K562 (cell line): ENCODE measurements around the gene TCIRG1.
"Not testable (repeated sequence)": the region's sequence is repeated elsewhere in the genome, so short reads cannot be mapped to it uniquely, and the experiment has no call there.

Experiments
- EZH2 ChIP-seq: IDR thresholded peaks from 2 replicates; pipeline ENCODE4 v1.6.1; 2012; ENCODE audit warnings: low read depth, mild to moderate bottlenecking, inconsistent platforms, low read length, borderline replicate concordance
- KLF6 ChIP-seq: fragments of 250-450 bp; sonication (Bioruptor Pico); IDR thresholded peaks from 2 replicates; pipeline ENCODE4 v1.4.0; 2020; ENCODE audit warnings: mild to moderate bottlenecking, moderate library complexity, borderline replicate concordance
- RREB1 ChIP-seq: fragments of 250-450 bp; sonication (Bioruptor Pico); IDR thresholded peaks from 2 replicates; pipeline ENCODE4 v1.4.0; 2020
- SIN3A ChIP-seq, 2 experiments: fragments of 150-350 bp in 1 of 2; IDR thresholded peaks; 2 replicates each; pipeline ENCODE4 v1.6.1; 2011 to 2016; ENCODE audit warnings: borderline replicate concordance in 2 of 2, low read depth in 2 of 2, low read length in 2 of 2, mild to moderate bottlenecking in 2 of 2, moderate library complexity in 2 of 2; ENCODE audit not compliant: control insufficient read depth in 1 of 2

GRCh38 chr11:67995129-67995528, 43.7 kb upstream of the TCIRG1 start:
- not testable (repeated sequence) for TF ChIP-seq SIN3A (IDR thresholded peaks at IDR 0.05; ENCODE audit: borderline replicate concordance in 2 of 2, control insufficient read depth in 1 of 2, low read depth in 2 of 2, low read length in 2 of 2); KLF6; RREB1; EZH2
